GM21528 (cell line): ENCODE data around the gene C3orf22.

ENCODE experiments used
- ATAC-seq: cut with Tn5 transposase; IDR thresholded peaks from one replicate; pipeline ENCODE4 v1.9.1; 2021; ENCODE audit warnings: mild to moderate bottlenecking, moderate library complexity; ENCODE audit not compliant: unreplicated experiment, low FRiP score

The C3orf22 gene

GRCh38 chr3:126528800-126529541, 29.8 kb downstream of the C3orf22 start:
- no peak for ATAC-seq

DNA sequence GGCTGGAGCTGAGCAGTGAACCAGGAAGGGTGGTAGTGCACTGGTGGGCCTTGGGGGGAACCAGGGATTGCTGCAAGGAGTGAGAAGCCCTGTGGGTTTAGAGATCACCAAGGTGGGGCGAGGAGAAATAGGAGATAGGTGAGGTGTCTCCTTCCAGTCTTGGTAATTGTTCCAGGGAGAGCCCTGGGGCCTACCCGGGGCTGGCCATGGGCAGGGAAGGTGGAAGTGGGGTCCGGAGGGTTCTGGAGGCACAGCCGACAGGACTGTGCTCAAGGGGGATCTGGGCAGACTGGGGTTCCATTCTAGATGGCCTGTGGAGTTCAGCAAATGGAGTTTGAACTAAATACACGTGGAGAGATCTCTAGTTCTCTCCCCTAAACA, 30.3 kb downstream of the C3orf22 start:
- ATAC-seq: no peak

GRCh38 chr3:126527455-126528211, 31.1 kb downstream of the C3orf22 start:
- ATAC-seq: no peak

- no peak for ATAC-seq
Measured at GRCh38 chr3:126527006-126527405, 31.7 kb downstream of the C3orf22 start.

- no peak for ATAC-seq
Measured at GRCh38 chr3:126526668-126527005, 32.1 kb downstream of the C3orf22 start.

- ATAC-seq: no peak
Measured at GRCh38 chr3:126525853-126526667, 32.7 kb downstream of the C3orf22 start.

DNA sequence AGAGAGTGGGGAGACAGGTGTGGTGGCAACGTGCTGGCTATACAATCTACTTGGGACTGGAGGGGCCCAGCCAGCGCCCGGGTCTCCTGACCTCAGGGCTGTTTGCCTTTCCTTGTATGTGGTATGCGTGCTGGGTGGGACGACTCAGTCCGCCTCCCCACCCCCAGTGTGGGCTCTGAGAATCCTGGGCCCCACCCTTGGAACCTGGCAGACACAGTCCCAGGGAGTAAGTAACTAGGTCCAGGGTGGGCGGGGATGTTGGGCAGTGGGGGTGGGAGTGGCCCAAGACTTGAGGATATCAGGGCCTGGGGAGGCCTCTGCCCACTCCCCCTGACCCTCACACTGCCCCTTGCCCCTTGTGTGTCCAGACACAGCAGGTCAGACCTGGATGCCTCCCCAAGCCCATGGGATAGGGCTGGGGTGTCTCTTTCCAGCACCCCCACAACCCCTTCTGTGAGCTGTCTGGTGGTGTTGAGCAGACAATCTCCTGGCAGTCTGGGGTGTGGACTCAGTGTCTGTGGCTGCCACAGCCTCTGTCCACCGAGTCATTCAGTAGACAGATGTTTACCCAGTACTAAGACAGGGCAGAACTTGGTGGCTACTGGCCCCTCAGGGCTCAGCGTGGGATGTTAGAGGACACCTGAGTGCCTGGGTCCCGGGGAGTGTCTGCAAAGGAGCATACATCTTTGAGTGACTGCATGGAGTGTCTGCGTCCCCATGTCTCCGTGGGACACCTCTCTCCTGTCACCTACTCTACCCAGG, 33.5 kb downstream of the C3orf22 start:
- no peak for ATAC-seq

- ATAC-seq: no peak
Measured at GRCh38 chr3:126524429-126524988, 34.2 kb downstream of the C3orf22 start.

DNA sequence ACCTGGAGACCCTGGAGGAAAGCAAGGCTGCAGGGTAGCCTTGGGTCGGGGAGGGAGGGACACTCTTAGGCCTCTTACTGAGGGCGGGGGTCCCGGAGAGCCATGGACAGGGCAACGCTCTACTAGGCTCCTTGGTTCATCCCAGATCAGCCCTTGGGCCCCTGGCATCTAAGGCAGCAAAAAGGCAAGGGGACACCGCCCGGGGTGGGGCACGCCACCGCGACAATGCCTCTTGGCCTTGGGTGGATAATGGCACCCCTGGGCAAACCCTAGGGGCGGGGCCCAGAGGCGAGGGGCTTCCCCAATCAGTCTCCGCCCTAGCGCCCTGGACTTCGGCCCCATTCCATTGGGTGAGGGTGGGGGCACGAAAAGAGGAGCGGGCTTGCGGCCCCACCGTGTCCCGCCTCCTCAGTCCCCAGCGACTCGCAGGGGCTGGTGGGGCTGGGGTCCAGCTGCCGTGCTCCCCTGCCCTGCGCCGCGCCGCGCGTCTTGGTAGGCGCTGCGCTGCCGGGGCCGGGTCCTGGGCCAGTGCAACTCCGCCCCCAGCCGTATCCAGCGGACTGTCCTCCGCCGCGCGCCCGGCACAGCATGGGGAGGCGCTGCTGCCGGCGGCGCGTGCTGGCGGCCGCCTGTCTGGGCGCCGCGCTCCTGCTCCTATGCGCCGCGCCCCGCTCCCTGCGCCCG, 34.8 kb downstream of the C3orf22 start, which contains the start of gene CHST13:
Gene CHST13 (plus strand): TSS at position 411 of the 684 bp plus-strand sequence. CDS start 178 bp downstream, at position 589.
- ATAC-seq: no peak

DNA sequence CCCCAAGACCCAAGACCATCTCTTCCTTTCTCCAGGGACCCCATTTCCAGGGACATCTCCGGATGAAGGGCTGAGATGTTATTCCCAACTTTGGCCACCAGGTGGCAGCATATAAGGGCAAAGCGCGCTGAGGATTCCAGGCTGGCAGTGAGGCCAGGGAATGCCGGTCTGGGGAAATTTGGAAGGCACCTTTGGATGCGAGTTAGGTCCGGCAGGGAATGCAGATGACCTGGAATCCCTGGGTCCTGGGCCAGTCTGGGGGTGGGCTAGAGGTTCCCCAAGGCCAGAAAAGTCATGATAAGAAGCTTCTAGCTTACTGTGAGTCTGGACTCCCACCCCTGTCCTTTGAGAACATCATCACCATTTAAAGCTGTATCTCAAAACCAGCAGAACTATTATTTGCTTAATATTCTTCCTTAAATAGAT, 36.4 kb downstream of the C3orf22 start:
- ATAC-seq: no peak

GRCh38 chr3:126521122-126521891, 37.4 kb downstream of the C3orf22 start:
- no peak for ATAC-seq

DNA sequence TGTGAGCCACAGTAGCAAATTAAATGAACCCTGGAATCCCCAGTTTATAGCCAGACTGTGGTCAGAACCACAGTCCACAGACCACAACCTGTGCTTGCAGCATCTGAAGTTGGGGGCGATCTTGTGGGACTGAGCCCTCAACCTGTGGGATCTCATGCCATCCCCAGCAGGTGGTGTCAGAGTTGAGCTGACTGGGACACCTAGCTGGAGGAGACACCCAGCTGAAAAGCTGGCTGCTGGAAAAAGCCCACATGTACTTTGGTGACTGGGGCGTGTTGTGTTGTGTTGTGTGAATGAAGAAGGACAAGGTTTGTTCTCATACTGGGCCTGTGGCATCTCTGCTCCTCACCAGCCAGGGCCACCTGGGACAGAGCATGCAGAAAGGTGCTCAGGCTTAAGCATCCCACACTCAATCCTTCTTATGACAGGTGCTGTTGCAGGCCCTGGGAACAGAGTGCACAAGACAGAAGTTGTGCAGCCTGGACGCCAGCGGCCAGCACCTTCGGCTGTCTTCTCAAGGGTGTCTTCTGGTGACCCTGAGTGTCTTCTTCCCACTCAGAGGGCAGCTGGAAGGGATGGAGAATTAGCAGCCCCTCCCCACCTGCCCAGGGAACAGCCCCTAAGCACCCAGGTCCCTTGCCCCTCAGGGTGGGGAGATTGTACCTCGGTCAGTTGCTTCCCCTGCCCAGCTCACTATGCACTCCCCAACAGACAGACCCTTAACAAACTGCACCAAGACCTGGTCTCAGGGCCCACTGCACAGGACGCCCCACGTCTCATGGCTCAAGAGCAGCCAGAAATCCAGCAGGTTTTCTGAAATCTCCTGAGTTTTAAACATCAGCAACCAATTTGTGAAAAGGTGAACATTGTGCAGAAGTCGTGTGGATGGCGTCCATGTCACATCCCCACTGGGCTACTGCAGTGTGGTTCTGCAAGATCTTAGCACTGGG, 39.0 kb downstream of the C3orf22 start:
- ATAC-seq: no peak

GRCh38 chr3:126518779-126519177, 40.0 kb downstream of the C3orf22 start:
- no peak for ATAC-seq

GRCh38 chr3:126517986-126518778, 40.5 kb downstream of the C3orf22 start:
- no peak for ATAC-seq

DNA sequence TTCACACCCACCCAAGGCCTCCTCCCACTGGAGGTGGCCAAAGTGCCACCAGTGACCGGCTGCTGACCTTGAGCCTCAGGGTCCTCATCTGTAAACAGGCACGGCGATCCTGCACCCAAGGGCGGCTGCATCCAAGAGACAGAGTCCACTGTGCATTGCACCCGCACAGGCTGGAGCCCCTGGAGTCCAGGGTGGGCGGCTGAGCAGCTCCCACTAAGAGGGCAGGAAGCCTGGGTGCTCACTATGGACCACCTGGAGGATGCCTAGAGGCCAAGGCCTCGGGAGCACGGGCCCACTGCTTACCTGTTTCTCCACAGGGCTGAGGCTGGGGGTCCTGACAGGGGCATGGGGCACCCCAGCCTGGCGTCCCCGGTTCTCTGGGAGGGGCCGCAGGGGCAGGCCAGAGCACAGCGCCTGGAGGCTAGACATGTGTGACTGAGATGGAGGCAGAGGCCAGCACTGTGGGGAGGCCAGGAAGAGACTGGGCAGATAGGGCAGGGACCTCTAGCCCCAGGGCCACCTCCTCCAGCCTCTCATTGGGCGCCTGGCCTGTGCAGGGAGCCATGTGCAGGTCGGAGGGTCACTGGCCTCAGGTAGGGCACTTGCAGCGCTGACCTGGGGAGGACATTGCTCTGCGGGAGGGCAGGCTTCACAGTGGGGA, 41.3 kb downstream of the C3orf22 start, which contains the start of gene UROC1:
Gene UROC1 (minus strand): TSS at position 483 of the 661 bp plus-strand sequence. CDS start 54 bp downstream, at position 429.
- ATAC-seq: no peak

DNA sequence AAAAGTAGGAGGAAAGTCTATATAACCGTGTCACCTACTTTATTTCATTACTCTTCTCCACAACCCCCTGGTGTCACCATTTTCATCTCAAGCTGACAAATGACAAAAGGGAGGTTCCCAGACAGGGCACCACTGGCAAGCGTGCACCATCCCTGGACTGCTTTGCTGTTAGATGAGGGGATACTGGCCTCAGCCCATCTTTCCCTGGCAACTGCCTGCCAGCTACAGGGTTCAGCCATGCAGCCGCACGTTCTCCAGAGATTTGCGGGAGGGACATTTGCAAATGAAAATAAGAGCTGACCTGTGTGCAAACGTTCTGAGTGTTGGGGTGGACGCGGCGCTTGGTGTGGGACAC, 41.8 kb downstream of the C3orf22 start:
- no peak for ATAC-seq
